NK-92 (cell line): Measurements from ENCODE around the gene RABGAP1L.
"Not testable (repeated sequence)": the region's sequence is repeated elsewhere in the genome, so short reads cannot be mapped to it uniquely, and the experiment has no call there.

Experiments
- DNase-seq: peaks from one replicate; lab custom pipeline; 2025; ENCODE audit not compliant: unreplicated experiment; lab: John Stamatoyannopoulos, UW

The RABGAP1L gene

DNA sequence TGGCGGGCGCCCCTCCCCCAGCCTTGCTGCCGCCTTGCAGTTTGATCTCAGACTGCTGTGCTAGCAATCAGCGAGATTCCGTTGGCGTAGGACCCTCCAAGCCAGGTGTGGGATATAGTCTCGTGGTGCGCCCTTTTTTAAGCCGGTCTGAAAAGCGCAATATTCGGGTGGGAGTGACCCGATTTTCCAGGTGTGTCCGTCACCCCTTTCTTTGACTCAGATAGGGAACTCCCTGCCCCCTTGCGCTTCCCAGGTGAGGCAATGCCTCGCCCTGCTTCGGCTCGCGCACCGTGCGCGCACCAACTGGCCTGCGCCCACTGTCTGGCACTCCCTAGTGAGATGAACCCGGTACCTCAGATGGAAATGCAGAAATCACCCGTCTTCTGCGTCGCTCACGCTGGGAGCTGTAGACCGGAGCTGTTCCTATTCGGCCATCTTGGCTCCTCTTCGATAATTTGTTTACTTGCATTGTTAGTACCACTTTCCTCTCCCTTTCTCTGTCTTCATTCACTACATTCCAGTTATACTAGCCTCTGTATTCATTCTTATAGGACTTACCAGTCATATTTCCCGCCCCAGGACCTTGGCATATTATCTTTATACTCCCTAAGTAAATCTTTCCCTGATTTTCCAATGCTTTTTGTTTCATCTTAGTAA is 79.7 kb downstream of the RABGAP1L start:
- DNase-seq, result not testable (repeated sequence)

DNA sequence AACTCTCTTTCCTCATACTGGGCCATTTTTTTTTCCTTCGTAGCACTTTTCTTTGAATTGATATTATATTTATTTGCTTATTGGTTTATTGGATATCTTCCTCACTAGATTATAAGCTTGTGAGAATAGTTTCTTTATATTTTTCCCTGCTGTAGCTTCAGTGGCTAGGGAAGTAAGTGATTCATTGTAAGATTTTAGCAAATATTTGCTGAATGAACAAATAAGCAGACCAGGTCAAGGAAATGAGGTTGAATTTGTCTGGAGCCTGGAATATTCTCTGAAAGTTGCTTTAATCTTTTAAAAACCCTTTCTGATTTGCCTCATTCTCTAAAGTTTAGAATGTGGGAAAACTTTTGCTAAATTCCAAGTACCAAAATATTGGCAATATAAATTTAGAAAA is 80.2 kb downstream of the RABGAP1L start:
- DNase-seq, result no peak

DNA sequence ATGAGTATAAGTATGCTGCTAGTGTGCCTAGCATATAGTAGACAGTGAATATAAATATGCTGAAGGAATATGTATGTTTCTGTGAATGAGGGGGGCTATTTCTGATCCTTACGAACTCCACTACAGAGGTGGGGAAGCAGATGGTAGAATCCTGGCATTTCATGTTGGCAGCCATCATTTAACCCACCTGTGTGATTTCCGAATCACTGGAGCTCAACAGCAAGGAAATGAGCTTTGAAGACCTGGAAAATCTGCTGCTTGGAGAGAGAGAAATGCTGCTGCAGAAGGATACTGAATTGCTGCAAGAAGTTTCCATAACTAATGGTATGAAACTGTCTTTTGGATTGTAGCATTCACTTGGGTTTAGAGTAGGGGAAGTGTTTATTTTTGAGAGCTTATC is 83.5 kb downstream of the RABGAP1L start:
- DNase-seq, result no peak

DNA sequence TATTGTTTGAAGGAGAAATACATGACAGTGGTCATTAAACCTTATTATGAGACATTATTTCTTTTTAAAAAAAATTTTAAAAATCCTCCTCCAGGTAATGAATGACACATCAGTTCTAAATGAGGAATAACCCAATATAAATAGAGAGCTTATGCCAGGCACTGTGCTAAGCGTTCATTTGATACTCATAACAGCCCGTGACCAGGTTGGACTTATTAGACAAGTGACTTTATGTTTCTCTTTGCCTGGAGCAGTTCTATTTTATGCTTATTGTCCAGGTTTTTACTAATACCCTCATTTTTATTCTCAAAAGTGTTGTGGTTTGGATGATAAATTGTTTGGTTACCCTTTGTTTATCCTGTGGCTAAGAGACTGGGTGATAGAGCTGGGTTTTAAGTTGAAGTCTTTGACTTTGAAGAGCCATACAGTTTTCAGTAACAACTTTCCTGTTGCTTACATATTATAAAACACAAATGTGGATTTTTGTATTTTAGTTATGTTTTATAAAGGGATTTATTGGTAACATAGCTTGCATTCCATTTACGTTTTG is 84.2 kb downstream of the RABGAP1L start:
- no peak for DNase-seq

DNA sequence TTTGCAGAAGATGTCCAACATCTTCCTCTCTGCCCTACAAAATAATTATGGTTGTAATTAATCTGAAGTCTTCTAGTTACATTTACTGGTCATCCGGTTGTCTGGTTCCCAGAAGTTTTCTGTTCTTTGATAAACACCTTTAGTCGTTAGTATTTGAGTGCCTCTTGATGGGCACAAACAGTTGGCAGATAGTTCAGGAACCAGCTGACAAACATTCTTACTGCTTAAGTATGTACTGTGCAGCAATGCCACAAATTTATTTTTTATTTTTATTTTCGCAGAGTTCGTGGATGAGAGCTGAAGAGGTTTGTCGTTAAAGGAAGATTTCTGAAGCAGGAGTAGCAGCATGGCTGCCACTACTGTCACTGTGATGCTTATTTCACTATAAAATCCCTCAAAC is 84.7 kb downstream of the RABGAP1L start:
- no peak for DNase-seq

DNA sequence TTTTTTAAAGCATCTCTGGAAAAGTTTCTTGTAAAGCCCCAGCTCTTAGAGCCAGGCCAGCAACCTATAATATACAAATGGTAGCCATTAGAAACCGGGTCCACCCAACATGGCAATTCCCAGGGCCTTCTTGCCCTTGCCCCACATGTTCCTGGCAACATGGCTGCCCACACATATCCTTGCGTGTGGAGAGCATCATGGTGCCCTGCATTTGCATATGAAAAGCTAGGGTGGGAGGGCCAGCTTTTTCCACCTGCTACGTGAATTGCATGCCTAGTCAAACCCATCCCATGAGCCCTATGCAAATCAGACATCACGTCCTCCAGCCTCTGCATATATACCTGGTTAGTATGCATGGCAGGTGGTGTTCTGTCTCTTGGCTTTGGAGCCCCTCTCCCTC is 88.2 kb downstream of the RABGAP1L start:
- no peak for DNase-seq

DNA sequence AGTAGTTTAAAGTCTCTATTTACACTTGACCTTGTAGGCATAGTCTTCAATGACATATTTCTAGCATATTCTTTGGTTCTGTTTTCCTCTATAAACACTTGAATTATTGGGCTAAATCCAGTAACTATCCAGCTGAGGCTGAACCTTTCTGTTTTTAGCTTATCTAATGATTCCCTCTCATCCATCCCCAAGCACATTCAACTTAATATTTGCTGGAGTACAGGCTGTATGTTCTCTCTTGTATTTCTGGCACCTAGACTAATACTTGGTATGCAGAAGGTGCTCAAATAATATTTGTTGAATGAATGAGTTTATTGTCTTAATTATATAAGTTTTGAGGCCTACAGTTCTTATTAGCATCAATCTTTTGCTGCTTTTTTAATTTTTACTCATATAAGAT is 88.7 kb downstream of the RABGAP1L start:
- DNase-seq, result no peak

DNA sequence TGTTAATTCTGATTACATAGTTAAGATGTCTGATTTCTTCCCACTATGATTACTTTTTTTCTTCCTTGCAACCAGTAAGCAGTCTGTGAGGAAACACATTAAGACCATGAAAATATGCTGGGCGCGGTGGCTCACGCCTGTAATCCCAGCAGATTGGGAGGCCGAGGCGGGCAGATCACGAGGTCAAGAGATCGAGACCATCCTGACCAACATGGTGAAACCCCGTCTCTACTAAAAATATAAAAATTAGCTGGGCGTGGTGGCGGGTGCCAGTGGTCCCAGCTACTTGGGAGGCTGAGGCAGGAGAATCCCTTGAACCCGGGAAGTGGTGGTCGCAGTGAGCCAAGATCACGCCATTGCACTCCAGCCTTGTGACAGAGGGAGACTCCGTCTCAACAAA is 97.1 kb downstream of the RABGAP1L start:
- DNase-seq, result not testable (repeated sequence)

DNA sequence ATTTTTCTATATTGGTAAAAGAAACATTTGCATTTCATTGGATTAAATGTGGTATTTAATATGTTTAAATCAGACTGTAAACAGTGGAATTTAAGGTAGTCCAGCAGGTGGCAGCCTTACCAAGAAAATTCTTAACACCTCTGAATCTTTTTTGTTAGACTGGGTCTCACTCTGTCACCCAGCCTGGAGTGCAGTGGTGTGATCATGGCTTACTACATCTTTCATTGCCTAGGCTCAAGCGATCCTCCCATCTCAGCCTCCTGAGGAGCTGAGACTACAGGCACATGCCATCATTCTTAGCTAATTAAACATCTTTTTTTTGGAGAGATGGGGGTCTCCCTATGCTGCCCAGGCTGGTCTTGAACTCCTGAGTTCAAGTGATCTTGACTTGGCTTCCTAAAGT is 98.8 kb downstream of the RABGAP1L start:
- no peak for DNase-seq

DNA sequence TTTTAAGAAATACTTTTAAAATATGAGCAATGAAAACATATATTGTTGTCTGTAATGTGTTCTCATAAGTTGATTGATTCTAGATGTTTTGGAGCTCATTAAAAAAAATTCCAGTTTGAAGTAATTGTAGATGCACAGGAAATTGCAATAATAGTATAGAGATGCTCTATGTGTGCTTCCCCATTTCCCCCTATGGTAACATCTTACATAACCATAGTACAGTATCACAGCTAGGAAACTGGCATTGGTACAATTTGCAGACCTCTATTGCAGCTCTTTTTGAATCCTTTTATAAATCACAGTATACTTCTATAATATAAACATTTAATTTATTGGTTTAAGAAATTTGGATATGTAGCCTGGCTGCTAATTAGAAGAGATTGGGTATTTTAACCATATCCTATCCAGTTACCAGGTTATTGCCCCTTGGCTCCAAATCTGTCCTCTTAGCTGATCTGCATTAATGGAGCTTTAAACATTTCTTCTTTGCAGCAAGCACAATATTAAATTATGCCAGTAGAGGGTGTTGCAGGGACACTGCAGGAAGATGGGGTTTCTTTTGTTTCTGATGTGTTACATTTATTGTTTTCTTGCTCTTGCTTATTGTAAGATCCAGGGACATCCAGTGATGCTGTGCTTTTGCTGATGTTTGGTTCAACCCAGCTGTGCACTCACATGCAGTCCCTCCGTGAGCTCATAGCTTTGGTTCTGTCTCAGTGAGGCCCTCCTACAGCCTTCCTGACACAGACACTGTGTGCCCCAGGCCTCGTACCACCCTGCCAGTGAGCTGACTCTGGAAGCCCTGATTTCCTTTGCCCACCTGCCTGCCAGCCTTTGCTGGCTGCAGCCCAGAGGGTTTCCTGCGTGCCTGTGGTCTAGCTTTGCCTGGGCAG is 103.3 kb downstream of the RABGAP1L start:
- DNase-seq, result no peak

DNA sequence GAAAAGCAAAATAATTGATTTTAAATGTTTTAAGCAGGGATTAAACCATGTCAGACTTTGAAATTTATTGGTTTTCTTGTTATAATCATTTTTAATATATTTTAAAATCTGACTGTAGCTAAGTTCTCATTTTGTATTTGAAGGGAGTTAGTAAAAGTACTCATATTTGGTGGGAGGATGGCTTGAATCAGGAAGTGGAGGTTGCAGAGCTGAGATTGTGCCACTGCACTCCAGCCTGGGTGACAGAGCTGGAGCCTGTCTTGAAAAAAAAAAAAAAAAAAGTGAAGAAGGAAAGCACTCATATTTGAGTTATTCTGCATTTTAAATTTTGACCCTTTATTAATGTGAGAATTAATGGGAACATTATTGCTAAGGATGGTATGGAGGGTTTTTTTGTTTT is 106.0 kb downstream of the RABGAP1L start:
- DNase-seq, result no peak

DNA sequence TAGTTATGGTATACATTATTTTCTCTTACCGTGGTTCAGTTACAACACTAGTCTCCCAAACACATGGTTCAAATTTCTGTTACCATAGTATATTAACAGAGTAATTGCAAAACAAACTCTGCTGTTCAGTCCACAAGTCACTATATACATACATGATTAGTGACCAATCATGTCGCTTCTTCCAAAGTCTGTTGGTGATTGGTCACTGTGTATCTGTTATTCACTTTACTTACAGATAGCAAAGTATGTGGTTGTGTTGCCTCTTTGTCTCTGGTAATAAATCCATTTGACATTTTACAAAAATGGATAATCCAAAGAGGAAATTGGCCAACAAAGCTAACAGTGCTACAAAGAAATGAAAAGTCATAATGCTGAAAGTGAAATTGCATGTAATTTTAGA is 107.2 kb downstream of the RABGAP1L start:
- no peak for DNase-seq

DNA sequence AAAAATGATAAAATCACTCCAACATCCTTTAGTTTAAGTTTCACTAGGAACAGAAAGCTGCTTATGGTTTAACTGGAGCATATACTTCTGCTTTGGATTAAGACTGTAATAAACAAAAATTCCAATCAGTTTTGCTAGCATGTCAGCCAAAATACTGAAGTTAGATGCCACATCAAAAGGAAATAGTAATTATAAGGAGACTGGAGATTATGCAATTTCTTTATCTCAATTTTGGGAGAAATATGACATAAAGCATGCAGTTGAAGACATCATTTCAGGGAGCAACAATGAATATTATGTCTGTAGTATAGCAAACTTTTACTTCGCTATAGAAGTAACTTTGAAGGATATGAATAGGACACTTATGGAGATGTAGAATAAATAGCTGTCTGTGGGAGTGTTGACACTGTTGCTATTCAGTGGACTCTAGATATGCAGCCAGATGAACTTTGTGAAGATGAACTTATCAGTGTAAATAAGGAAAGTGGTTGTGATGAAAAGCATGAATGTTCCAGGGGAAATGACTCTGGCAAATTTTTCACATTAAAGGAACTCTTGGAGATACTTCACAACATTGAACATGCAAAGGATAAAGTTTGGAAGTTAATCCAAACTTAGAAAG is 107.8 kb downstream of the RABGAP1L start:
- no peak for DNase-seq

DNA sequence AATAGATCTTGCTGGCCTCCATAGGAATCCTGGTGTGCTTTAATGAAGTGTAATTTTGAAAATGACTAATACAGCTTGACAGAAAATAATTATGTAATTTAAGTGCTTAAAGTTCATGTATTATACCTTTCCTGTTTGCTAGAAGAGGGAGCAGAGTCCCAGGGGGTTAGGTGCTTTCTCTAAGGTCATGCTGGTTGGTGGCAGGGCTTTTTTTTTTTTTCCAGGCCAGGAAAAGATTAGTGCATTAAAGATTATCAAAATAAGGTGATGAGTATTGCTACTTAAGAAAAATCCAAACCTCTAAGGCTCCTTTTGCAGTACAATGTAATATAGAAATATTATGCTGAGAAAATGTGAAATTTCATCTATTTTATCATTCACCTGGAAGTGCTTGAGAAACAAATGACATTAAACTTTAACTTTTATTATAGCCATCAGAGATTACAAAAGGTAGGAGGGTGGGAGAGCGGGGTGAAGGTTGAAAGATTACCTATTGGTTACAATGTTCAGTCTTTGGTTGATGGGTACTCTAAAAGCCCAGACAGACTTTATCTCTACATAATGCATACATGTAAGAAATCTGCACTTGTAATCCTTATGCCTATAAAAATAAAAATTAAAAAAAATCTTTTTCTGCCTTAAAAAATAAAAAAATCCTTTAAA is 110.8 kb downstream of the RABGAP1L start:
- DNase-seq, result no peak

DNA sequence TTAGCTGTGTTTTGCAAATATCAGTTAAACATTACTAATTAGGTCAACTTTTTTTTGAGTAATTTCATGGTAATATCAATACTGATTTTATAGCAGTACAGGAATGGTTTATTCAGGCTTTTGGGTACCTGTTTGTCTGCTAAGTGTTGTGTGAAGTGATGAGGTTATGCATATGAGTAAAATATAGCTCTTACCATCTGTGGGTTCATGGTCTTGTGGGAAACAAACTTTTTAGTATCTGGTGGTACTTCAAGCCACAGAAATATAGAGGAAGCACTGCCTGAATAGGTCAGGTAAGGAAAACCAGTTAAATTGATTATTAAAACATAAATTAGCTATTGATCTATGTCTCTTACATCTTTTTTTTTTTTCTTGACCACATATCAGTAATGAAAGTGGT is 113.9 kb downstream of the RABGAP1L start:
- no peak for DNase-seq

DNA sequence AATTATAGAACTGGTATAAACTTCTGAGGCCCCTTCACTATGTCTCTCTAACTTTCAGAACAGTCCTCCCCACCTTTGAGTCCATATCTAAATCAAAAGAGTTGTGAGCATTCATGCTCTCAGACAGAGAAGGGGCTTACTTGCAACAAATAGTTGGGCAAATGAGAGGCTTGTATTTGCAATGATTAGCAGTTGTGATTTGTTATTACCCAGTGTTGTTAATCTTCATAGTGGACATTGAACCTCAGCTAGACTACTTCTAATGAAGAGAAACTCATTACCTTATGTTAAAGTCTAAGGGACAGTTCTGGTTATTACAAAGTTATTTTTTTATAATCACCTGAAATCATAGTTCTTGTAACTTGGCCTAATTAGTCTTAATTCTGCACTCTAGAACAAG is 114.5 kb downstream of the RABGAP1L start:
- DNase-seq, result no peak

DNA sequence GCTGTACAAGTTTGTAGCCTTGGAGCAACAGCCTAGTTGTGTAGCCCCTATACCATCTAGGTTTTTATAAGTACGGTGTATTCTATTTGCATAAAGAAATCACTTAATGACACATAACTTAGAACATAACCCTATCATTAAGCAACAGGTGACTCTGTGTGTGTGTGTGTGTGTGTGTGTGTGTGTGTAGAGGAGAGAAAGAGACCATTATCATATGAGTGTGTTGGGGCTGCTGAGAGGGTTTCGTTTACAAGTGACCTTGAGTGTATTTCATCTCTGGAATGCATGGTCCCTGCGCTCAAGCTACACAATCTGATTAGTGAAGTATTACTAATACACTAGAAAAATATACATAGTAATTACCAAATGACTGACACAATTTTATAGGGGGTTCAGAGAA is 115.1 kb downstream of the RABGAP1L start:
- DNase-seq, result no peak

DNA sequence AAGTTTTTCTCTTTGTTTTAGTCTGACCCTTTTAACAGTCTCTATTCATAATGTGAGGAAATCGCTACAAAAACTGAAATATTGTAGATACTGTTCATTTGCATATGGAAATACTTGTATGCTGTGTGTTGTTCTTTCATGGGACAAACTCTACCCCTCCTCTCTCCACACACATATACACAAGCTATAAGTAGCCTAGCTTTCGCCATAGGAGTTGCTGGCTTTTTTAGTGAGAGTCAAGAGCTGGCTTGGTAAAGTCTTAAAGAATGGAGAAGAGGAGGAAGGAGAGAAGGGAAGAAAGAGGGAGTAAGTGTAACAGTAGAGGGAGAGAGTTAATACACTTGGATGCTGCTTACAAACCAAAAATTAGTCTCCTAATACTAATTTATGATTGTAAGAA is 115.6 kb downstream of the RABGAP1L start:
- no peak for DNase-seq

DNA sequence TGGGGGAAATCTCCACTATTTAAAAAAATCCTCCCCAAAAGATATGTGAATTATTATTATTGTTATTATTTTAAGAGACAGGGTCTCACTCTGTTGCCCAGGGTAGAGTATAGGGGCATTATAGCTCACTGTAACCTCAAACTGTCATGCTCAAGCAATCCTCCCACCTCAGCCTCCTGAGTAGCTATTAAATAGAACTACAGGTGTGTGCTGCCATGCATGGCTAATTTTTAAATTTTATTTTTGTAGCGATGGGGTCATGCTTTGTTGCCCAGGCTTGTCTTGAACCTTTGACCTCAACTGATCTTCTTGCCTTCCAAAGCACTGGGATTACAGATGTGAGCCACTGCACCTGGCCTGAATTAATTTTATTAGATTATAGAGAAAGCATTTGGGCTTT is 116.8 kb downstream of the RABGAP1L start:
- no peak for DNase-seq

DNA sequence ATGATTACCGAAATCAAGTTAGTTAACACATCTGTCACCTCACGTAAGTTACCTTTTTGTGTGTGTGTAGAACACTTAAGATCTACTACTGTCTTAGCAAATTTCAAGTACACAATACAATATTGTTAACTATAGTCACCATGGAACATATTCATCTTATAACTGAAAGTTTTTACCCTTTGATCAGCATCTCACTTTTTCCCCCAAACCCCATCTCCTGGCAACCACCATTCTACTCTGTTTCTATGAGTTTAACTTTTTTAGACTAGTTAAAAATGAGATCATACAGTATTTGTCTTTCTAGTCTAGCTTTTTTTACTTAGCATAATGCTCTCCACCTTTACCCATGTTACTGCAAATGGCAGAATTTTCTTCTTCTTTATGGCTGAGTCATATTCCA is 124.7 kb downstream of the RABGAP1L start:
- no peak for DNase-seq

DNA sequence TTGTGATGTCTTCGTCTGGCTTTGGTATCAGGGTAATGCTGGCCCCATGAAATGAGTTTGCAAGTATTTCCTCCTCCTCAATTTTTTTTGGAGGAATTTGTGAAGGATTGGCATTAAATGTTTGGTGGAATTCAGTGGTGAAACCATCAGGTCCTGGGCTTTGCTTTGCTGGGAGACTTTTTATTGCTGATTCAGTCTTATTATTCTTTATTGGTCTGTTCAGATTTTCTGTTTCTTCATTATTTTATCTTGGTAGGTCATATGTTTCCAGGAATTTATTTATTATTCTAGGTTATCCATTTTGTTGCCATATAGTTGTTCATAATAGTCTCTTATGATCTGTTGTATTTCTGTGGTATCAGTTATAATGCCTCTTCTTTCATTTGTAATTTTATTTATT is 126.7 kb downstream of the RABGAP1L start:
- no peak for DNase-seq
